Measurements from ENCODE around the gene NLK. TPM values are rescaled to one million over a fixed set of nuclear protein-coding genes. Genes with fewer than 3 reads are reported as not detected.
"Not testable (repeated sequence)": the region's sequence is repeated elsewhere in the genome, so short reads cannot be mapped to it uniquely, and the experiment has no call there.

The NLK gene
- total RNA-seq, 2 experiments from 2014 or later: 9.6 to 10.2 TPM

DNA sequence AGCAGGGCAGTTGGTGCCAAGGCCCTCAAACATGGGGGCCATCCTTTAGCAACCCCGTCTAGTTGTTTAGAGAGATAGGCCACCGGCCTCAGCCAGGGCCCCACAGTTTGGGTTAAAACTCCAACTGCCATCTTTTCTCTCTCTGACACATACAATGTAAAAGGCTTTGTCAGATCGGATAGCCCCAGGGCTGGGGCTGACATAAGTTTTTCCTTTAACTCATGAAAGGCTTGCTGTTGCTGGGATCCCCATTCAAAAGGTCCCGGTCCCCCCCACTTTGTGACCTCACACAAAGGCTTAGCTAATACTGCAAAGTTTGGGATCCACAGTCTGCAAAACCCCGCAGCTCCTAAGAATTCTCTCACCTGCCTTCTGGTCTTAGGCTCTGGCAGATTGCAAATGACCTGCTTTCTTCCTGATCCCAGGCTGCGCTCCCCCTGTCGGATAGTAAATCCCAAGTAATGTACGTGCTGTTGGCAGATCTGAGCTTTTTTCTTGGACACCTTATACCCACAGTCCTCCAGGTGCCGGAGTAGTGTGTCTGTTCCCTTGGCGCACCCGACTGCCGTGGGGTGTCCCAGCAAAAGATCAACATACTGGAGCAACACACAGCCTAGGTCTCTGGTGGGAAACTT is 192.7 kb downstream of the NLK start:
- not testable (repeated sequence) for H3K36me3 Mint-ChIP-seq, DNase-seq, H3K4me1 Mint-ChIP-seq, H3K9me3 Mint-ChIP-seq, H3K27ac Mint-ChIP-seq, H3K4me3 Mint-ChIP-seq
- peaks cover 23% of the 10 kb centered on the region for H3K27me3 Mint-ChIP-seq

- not testable (repeated sequence) for H3K27ac Mint-ChIP-seq, DNase-seq, H3K4me3 Mint-ChIP-seq, H3K4me1 Mint-ChIP-seq, H3K36me3 Mint-ChIP-seq, H3K9me3 Mint-ChIP-seq
- H3K27me3 Mint-ChIP-seq: peaks cover 15% of the 10 kb centered on the region
Measured at GRCh38 chr17:28236033-28236653, 193.7 kb downstream of the NLK start.

GRCh38 chr17:28238547-28239270 is 196.2 kb downstream of the NLK start:
- H3K4me1 Mint-ChIP-seq, H3K27me3 Mint-ChIP-seq: not testable (repeated sequence)

DNA sequence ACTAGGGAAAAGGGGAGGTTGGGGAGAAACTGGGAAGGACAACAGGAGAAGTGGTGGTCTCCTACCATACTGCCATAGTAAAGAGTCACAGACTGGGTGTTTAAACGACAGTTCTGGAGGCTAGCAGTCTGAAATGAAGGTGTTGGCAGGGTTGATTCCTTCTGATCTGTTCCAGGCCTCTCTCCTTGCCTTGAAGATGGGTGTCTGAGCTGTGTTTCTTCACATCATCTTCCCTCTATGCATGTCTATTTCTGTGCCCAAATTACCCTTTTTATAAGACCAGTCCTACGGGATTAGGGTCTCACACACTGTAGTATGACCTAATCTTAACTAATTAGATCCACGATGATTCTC is 196.8 kb downstream of the NLK start:
- no peak for DNase-seq
- H3K27ac Mint-ChIP-seq: no peak overlapping the region
- H3K4me1 Mint-ChIP-seq: no peaks in the 10 kb centered on the region
- no peaks in the 10 kb centered on the region for H3K9me3 Mint-ChIP-seq
- no peaks in the 10 kb centered on the region for H3K27me3 Mint-ChIP-seq
- no peaks in the 10 kb centered on the region for H3K36me3 Mint-ChIP-seq
- no peak overlapping the region for H3K4me3 Mint-ChIP-seq

More at GRCh38 chr17:28238547-28239270, 196.2 kb downstream of the NLK start:
- H3K27ac Mint-ChIP-seq, H3K36me3 Mint-ChIP-seq, H3K4me3 Mint-ChIP-seq, DNase-seq, H3K9me3 Mint-ChIP-seq: not testable (repeated sequence)

DNA sequence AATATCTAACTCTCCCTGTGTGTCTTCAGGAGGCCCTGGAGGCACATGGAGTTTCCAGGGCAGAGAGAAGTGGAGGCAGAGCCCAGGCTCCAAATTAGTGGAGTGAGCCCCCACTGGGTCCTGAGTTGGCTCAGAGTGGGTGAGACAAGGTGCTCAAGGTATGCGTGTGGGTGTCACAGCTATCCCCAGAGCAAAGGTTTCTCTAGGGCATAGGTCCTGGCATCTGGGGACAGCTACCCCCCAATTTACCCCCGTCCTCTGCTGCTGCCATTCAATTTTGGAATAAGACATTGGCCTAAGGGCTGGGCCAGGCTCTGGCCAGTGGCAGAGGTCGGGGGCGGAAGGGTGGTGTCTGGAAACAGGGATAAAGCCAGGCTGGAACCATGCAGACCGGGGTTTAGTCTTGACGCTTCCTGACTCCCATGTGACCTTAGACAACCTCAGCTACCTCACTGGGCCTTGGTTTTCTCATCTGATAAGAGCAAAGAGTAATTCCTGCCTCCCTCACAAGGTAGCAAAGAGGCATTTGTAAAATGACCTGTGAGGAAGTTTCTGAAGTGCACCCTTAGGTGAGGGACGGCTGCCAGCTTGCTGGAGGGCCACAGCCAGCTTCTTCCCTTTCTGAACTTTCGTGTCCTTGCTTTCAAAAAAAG is 198.3 kb downstream of the NLK start:
- no peaks in the 10 kb centered on the region for H3K36me3 Mint-ChIP-seq
- no peak for DNase-seq
- H3K27ac Mint-ChIP-seq: no peak overlapping the region
- H3K4me3 Mint-ChIP-seq: no peak overlapping the region
- no peaks in the 10 kb centered on the region for H3K9me3 Mint-ChIP-seq
- H3K4me1 Mint-ChIP-seq: no peaks in the 10 kb centered on the region
- H3K27me3 Mint-ChIP-seq: no peaks in the 10 kb centered on the region

DNA sequence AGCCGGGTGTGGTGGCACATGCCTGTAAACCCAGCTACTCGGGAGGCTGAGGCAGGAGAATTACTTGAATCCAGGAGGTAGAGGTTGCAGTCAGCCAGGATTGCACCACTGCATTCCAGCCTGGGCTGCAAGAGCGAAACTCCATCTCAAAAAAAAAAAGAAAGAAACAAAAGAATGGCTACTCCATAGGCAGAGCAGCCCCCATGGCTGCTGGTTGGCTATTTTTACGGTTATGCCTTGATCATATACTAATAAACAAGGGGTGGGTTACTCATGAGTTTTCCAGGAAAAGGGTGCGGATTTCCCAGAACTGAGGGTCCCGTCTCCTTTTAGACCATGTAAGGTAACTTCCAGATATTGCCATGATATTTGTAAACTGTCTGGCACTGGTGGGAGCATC is 200.3 kb downstream of the NLK start:
- Mint-ChIP-seq H3K27me3 (no peaks in the 10 kb centered on the region), H3K9me3 (no peaks in the 10 kb centered on the region), H3K36me3 (no peaks in the 10 kb centered on the region), H3K4me3 (no peak overlapping the region), H3K27ac (no peak overlapping the region), H3K4me1 (no peaks in the 10 kb centered on the region)
- DNase-seq: no peak

GRCh38 chr17:28243268-28243667 is 200.8 kb downstream of the NLK start:
- H3K4me3 Mint-ChIP-seq, H3K27me3 Mint-ChIP-seq, H3K27ac Mint-ChIP-seq, H3K9me3 Mint-ChIP-seq, H3K4me1 Mint-ChIP-seq, H3K36me3 Mint-ChIP-seq, DNase-seq: not testable (repeated sequence)

DNA sequence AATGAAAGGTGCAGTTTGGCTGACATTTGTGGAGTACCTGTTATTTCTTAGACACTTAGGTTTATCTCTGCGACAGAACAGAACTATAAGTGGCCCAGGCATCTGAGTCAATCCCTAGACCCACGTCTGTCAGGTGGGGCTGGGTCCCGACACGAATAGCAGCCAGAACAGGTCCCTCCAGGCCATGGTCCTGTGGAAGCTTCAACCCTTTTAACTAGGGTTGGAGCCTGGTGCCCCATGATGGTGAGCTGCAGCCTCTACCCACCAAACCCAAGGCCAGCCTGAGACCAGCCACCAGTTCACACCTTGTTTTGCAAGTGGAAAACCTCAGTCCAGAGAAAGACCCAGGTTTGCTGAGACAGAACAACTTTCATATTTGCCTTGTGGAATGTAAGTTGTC is 202.0 kb downstream of the NLK start:
- no peaks in the 10 kb centered on the region for H3K4me1 Mint-ChIP-seq
- no peak overlapping the region for H3K27ac Mint-ChIP-seq
- H3K9me3 Mint-ChIP-seq: no peaks in the 10 kb centered on the region
- H3K36me3 Mint-ChIP-seq: no peaks in the 10 kb centered on the region
- H3K4me3 Mint-ChIP-seq: no peak overlapping the region
- no peak for DNase-seq
- peaks cover 2% of the 10 kb centered on the region for H3K27me3 Mint-ChIP-seq

Other genes starting within 250 kb of the NLK start
- gene NOS2, start 242.1 kb upstream of the NLK start, total RNA-seq: under 1 TPM in 1 of 2 experiments, not detected in 1; 0.10 TPM
- 1 to 10 TPM; 3.0 to 4.0 TPM for gene LYRM9, start 149.3 kb upstream of the NLK start, total RNA-seq